ENCODE results near the gene SLC26A6. TPM values are rescaled to one million over a fixed set of nuclear protein-coding genes. Genes with fewer than 3 reads are reported as not detected.

Gene SLC26A6
- polyA plus RNA-seq, 1 of the 3 experiments (the other 2 are of a cell fraction) = 31.9 TPM

DNA sequence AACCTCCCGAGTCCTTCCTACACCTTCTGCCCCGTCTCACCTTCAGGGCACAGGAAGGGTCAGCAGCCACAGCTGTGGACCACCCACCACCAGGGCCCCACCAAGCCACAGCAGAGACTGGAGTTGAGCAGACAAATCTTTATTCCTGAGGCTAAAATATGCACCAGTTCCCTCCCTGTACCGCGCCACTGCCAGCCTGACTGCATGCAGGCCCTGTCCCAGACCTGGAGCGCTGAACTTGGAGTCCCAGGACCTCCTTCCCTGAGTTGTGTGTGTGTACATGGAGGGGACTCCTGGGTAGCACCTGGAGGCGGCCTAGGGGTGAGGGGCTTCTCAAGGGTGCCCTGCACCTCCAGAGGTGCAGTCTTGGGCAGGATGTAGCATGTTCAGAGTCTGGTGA, 9.7 kb downstream of the SLC26A6 start:
- Histone ChIP-seq H3K36me3 (replicated peaks in 1 of 2; ENCODE audit: control insufficient read depth in 1 of 2, insufficient read depth in 2 of 2, low read length in 1 of 2) (peaks cover 3 to 26% of the 10 kb centered on the region in 2 experiments), H3K79me2 (ENCODE audit: insufficient read depth) (no peaks in the 10 kb centered on the region), H3K4me2 (no peak overlapping the region), H3K27me3 (ENCODE audit: insufficient read depth) (no peaks in the 10 kb centered on the region), H3K9me3 (no peaks in the 10 kb centered on the region), H3K4me3 (ENCODE audit: low read depth in 2 of 2, low read length in 1 of 2) (no peak overlapping the region), H3K4me1 (ENCODE audit: control insufficient read depth in 1 of 2, insufficient read depth in 2 of 2, low read depth in 1 of 2, low read length in 1 of 2) (no peaks in the 10 kb centered on the region), H2AFZ (ENCODE audit: low read depth) (no peak overlapping the region), H4K20me1 (ENCODE audit: insufficient read depth) (no peaks in the 10 kb centered on the region), H3F3A (replicated peaks; ENCODE audit: insufficient read depth) (no peaks in the 10 kb centered on the region), H3K9me2 (no peaks in the 10 kb centered on the region), H3K27ac (ENCODE audit: low read depth in 2 of 2, low read length in 1 of 2) (no peak overlapping the region), H3K9ac (no peak overlapping the region)
- ChIA-PET POLR2A (no interaction called here), CTCF (interaction anchor here (3.3 kb wide), 1 partner anchor 11 kb away, joined by 17 read pairs; the partner anchor contains the start of gene SLC26A6)
- no peak for DNase-seq
- TF ChIP-seq TCF12 (IDR thresholded peaks at IDR 0.05) = no peak
- no peak for TF ChIP-seq MEF2A (IDR thresholded peaks at IDR 0.05; ENCODE audit: borderline replicate concordance, low read depth)
- TF ChIP-seq GATA2 (CRISPR knock-in tag; IDR thresholded peaks at IDR 0.05) = no peak
- no peak for TF ChIP-seq EP300 (IDR thresholded peaks at IDR 0.05; ENCODE audit: borderline replicate concordance in 1 of 2, low read depth in 1 of 2, low read length in 1 of 2)
- TF ChIP-seq FOSL2 (IDR thresholded peaks at IDR 0.05; ENCODE audit: borderline replicate concordance, low read depth) = no peak
- no peak for TF ChIP-seq MXI1 (IDR thresholded peaks at IDR 0.05; ENCODE audit: low read depth, low read length)
- TF ChIP-seq, protein P1, sequence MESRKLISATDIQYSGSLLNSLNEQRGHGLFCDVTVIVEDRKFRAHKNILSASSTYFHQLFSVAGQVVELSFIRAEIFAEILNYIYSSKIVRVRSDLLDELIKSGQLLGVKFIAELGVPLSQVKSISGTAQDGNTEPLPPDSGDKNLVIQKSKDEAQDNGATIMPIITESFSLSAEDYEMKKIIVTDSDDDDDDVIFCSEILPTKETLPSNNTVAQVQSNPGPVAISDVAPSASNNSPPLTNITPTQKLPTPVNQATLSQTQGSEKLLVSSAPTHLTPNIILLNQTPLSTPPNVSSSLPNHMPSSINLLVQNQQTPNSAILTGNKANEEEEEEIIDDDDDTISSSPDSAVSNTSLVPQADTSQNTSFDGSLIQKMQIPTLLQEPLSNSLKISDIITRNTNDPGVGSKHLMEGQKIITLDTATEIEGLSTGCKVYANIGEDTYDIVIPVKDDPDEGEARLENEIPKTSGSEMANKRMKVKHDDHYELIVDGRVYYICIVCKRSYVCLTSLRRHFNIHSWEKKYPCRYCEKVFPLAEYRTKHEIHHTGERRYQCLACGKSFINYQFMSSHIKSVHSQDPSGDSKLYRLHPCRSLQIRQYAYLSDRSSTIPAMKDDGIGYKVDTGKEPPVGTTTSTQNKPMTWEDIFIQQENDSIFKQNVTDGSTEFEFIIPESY (IDR thresholded peaks at IDR 0.05; ENCODE audit: borderline replicate concordance, low read depth) = no peak
- TF ChIP-seq, protein P2, sequence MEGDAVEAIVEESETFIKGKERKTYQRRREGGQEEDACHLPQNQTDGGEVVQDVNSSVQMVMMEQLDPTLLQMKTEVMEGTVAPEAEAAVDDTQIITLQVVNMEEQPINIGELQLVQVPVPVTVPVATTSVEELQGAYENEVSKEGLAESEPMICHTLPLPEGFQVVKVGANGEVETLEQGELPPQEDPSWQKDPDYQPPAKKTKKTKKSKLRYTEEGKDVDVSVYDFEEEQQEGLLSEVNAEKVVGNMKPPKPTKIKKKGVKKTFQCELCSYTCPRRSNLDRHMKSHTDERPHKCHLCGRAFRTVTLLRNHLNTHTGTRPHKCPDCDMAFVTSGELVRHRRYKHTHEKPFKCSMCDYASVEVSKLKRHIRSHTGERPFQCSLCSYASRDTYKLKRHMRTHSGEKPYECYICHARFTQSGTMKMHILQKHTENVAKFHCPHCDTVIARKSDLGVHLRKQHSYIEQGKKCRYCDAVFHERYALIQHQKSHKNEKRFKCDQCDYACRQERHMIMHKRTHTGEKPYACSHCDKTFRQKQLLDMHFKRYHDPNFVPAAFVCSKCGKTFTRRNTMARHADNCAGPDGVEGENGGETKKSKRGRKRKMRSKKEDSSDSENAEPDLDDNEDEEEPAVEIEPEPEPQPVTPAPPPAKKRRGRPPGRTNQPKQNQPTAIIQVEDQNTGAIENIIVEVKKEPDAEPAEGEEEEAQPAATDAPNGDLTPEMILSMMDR (IDR thresholded peaks at IDR 0.05) = no peak
- no peak for TF ChIP-seq SIN3A (IDR thresholded peaks at IDR 0.05; ENCODE audit: borderline replicate concordance, low read depth, low read length)
- TF ChIP-seq, protein P3, sequence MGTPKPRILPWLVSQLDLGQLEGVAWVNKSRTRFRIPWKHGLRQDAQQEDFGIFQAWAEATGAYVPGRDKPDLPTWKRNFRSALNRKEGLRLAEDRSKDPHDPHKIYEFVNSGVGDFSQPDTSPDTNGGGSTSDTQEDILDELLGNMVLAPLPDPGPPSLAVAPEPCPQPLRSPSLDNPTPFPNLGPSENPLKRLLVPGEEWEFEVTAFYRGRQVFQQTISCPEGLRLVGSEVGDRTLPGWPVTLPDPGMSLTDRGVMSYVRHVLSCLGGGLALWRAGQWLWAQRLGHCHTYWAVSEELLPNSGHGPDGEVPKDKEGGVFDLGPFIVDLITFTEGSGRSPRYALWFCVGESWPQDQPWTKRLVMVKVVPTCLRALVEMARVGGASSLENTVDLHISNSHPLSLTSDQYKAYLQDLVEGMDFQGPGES (IDR thresholded peaks at IDR 0.05; ENCODE audit: low read depth, low read length) = no peak
- TF ChIP-seq POLR2AphosphoS5 (IDR thresholded peaks at IDR 0.05; ENCODE audit: low read depth, low read length) = no peak
- TF ChIP-seq YY1 (IDR thresholded peaks at IDR 0.05; ENCODE audit: low read depth) = no peak
- TF ChIP-seq, protein P4, sequence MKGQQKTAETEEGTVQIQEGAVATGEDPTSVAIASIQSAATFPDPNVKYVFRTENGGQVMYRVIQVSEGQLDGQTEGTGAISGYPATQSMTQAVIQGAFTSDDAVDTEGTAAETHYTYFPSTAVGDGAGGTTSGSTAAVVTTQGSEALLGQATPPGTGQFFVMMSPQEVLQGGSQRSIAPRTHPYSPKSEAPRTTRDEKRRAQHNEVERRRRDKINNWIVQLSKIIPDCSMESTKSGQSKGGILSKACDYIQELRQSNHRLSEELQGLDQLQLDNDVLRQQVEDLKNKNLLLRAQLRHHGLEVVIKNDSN (IDR thresholded peaks at IDR 0.05; ENCODE audit: borderline replicate concordance, low read depth) = no peak
- no peak for TF ChIP-seq SMC3 (IDR thresholded peaks at IDR 0.05; ENCODE audit: low read depth, low read length)
- no peak for TF ChIP-seq RCOR1 (IDR thresholded peaks at IDR 0.05; ENCODE audit: low read length)
- TF ChIP-seq, protein P5, sequence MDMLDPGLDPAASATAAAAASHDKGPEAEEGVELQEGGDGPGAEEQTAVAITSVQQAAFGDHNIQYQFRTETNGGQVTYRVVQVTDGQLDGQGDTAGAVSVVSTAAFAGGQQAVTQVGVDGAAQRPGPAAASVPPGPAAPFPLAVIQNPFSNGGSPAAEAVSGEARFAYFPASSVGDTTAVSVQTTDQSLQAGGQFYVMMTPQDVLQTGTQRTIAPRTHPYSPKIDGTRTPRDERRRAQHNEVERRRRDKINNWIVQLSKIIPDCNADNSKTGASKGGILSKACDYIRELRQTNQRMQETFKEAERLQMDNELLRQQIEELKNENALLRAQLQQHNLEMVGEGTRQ (IDR thresholded peaks at IDR 0.05; ENCODE audit: borderline replicate concordance, low read depth, low read length) = no peak
- TF ChIP-seq, protein P6, sequence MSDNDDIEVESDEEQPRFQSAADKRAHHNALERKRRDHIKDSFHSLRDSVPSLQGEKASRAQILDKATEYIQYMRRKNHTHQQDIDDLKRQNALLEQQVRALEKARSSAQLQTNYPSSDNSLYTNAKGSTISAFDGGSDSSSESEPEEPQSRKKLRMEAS (IDR thresholded peaks at IDR 0.05; ENCODE audit: low read depth) = no peak
- WGBS (ENCODE audit: low lambda C conversion rate) = 92% methylated on average over 4 of the region's 6 CpGs

Data from SK-N-SH (cell line).